OCI-LY1 (cell line): ENCODE data around the gene LBHD2.

Experiments used
- EZH2 ChIP-seq: fragments of 200-600 bp; sonication (generic), shearing (Covaris generic); IDR thresholded peaks from 2 replicates; pipeline ENCODE4 v1.8.0; 2017; ENCODE audit warnings: borderline replicate concordance, mixed run types, mild to moderate bottlenecking, antibody characterized with exemption, low read length, moderate library complexity, mixed read lengths
- TF ChIP-seq, protein P1 (sequence below): fragments of 200-600 bp; sonication (generic), shearing (Covaris generic); IDR thresholded peaks from 2 replicates; pipeline ENCODE4 v1.5.1; 2017; ENCODE audit warnings: mild to moderate bottlenecking, antibody characterized with exemption, low read length, moderate library complexity, mixed read lengths

DNA sequence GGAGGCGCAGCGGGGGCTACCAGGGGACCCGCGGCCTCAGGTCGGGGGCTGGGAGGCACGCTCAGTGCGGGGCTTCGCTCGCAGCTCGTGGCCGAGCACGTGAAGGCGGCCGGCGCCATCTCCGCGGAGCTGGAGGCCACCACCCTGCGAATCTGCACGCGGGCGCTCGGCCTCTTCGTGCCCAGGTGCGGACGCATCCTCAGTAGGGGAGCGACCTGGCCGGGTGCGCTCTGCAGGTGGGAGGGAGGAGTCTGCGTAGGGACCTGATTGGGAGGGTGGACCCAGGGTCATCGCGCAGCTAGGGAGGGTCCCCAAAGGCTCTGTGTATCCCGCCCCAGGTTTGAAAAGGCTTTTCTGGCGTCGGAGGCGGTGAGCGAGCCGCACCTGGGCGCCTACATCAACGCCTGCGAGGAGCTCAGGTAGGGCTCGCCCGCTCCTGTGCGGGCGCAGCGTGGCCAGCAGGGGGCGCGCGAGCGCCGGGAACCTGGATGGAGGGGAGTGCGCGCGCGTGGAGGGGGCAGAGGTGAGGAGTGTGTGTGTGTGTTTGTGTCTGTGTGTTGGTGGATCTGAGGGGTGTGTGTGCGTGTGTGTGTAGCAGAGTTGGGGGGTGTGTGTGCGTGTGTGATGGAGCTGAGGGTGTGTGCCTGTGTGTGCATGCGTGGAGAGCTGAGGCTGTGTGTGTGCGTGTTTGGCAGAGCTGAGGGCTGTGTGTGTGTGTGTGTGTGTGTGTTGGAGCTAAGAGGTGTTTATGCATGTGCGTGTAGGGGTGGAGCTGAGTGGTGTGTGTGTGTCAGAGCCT is 20.8 kb downstream of the LBHD2 start:
- TF ChIP-seq, protein P1, sequence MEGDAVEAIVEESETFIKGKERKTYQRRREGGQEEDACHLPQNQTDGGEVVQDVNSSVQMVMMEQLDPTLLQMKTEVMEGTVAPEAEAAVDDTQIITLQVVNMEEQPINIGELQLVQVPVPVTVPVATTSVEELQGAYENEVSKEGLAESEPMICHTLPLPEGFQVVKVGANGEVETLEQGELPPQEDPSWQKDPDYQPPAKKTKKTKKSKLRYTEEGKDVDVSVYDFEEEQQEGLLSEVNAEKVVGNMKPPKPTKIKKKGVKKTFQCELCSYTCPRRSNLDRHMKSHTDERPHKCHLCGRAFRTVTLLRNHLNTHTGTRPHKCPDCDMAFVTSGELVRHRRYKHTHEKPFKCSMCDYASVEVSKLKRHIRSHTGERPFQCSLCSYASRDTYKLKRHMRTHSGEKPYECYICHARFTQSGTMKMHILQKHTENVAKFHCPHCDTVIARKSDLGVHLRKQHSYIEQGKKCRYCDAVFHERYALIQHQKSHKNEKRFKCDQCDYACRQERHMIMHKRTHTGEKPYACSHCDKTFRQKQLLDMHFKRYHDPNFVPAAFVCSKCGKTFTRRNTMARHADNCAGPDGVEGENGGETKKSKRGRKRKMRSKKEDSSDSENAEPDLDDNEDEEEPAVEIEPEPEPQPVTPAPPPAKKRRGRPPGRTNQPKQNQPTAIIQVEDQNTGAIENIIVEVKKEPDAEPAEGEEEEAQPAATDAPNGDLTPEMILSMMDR = peak; percentile 100
- TF ChIP-seq EZH2 = no peak
